NCI-H1436 treated with DMSO at 0.1 percent for 48 hours (cell line): ENCODE results near the gene SCAP.
A peak's percentile ranks its signal among the peaks of the same experiment; 100 is the strongest.
"Not testable (repeated sequence)": the region's sequence is repeated elsewhere in the genome, so short reads cannot be mapped to it uniquely, and the experiment has no call there.

Source experiments
- DNase-seq: peaks from one replicate; lab custom pipeline; 2025; lab: John Stamatoyannopoulos, UW

The SCAP gene

DNA sequence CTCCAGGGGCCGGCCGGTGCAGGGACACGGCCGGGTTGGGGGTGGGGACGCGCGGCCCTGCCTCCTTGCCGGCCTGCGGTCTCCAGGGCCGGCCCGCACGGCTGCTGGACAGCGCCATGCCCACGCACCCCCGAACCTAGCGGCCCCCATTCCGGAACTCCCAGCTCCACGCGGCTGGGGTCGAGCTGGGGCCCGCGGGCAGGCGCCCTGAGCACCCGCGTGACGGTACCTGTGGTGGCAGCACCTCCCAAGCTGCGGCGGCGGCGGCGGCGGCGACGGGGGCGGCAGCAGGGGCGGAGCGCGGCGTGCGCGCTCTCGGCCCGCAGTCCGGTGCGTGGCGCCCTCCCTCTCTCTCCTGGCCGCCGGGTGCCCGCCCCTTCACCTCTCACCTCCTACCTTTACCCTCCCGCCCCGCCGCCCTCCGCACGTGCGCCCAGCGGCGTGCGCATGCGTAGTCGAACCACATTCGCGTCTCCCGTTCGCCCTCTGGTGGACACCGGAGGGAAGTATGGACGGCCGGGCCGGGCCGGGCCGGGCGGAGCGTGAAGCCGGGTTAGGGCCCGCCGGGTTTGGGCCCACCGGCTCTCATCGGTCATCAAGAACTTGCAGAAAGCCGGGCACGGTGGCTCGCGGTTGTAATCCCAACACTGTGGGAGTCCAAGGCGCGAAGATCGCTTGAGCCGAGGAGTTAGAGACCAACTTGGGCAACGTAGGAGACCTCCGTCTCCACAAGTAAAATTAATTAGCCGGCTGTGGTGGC lies at the start of gene SCAP:
SCAP (minus strand) TSS at position 372 of the 760 bp plus-strand sequence. CDS start 32,948 bp downstream, outside the sequence.
- peak; percentile 4 for DNase-seq

DNA sequence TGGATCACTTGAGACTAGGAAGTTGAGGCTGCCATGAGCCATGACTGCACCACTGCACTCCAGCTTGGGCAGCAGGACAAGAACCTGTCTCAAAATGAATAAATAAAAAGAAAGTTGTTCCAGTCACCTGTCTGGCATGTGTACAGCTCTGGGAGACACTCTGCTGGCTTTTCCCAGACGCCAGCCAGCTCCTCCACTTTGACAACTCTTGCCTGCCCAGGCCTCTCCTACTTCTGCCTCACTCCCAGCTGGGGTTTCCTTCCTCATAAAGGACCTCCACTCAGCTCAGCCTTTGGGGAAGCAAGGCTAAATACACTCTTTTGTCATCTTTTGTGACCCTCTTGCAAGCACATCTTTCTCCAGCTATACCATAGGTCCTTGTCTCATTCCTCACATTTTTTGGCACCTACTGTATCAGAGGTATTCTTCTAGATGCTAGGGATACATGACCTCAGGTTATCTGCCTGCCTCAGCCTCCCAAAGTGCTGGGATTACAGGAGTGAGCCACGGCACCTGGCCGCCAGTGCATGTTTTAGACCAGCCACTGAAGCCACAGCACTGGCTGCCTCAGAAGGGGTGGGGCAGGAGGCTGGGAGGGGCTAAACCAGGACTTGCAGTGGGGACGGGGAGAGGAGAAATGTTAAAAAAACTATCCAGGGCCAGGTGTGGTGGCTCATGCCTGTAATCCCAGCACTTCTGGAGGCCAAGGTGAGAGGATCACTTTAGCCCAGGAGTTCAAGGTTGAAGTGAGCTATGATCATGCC lies 47.8 kb upstream of the SCAP start:
- no peak for DNase-seq

DNA sequence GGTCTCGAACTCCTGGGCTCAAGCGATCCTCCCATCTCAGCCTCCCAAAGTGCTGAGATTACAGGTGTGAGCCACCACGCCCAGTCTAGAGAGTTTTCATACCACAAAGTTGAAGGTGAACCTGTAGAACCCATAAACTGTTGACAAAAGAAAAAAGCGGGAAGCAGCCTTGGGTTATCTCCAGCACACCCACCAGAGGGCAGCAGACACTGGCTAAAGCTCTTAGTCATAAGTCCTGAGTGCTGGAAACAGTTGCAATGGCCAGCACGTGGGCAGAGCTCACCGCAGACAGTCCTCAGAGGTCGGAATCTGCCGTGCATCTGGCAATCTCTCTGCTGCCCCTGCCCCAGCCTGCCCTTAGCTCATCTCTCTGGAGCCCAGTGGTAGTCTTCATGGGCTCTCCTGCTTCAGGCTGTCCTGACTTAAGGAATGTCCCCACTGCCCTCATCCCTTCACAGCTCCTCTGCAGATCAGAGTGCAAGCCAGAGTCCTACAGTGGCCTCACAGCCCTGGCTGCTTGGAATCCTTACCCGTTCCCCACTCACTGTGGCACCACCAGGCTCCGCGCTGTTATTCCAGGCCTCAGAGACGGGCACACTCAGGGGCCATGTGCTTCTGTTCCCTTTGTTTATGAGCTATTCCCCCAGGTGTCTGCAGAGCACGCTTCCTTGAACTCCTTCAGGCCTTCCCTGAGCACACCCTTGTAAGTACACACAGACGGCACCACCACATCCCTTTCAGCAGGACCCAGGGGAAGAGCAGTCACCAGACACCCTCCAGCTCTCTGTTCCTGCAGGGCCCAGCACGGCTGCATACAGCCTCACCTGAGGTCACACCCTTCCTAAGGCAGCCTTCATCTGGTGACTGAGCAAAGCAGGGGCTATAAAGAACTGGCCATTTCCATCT lies 46.6 kb upstream of the SCAP start:
- DNase-seq: peak; percentile 64

DNA sequence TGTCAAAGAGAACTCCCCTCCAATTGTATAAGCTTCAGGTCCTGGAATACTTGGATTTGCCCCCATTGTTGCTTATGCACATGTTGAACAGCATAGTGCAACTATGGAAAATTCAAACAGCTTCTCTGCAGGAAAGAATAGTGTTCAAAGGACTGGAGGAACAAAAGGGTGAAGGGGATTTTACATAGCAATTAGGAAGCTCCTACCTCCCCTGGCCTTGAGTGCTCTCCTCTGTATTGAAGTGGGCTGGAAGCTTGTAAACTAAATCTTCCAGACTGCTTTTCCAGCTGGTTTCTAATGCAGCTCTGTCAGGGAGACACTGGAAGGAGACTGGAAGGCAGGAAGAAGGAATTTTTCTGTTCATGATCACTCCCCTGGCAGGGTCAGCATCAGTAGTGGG lies 45.0 kb upstream of the SCAP start:
- DNase-seq: no peak

DNA sequence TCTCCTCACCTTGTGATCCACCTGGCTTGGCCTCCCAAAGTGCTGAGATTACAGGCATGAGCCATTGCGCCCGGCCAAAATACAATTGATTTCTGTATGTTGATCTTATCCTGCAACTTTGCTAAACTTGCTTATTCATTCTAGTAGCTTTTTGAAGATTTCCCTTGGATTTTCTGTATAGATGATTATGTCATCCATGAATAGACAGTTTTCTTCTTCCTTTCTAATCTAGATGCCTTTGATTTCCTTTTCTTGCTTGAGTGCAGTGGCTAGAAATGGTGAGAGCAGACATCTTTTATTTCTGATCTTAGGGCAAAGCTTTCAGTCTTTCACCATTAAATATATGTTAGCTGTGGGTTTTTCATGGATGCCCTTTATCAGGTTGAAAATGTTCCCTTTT lies 42.2 kb upstream of the SCAP start:
- no peak for DNase-seq

DNA sequence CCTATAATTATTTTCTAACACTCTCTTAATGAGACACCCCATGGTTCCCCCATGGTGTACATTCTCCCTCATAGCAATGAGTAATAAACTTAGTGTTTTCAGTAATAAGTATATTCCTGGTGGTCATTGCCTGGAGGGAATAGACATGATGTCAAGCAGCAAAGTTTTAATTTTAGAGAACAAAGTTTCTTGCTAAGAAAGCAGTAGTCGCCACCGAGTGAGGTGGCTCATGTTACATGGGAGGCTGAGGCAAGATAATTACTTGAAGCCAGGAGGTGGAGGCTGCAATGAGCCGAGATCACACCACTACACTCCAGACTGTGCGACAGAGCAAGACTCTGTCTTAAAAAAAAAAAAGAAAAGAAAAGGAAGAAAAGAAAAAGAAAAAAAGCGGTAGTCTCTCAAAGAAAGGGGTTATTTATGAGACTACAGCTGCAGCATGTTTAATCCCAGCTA lies 40.2 kb upstream of the SCAP start:
- DNase-seq: no peak

DNA sequence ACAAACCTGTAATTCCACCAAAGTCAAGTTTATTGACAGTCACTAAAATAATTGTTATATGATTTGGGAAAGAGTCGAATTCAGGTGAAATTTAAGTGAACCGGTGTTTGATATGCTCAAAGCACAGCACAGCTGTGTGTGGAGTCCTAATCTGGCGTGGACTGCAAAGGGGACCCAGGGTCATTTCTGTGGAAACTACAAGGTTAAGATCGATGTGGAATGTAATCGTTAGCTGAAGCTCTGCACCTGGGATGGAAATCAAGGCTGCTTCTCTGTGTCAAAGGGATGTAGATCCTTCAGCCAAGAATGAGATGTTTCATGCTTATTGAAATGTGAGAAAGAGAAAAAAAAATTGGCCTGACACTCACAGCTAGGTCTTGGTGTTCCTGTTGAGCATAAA lies 39.4 kb upstream of the SCAP start:
- DNase-seq: no peak

DNA sequence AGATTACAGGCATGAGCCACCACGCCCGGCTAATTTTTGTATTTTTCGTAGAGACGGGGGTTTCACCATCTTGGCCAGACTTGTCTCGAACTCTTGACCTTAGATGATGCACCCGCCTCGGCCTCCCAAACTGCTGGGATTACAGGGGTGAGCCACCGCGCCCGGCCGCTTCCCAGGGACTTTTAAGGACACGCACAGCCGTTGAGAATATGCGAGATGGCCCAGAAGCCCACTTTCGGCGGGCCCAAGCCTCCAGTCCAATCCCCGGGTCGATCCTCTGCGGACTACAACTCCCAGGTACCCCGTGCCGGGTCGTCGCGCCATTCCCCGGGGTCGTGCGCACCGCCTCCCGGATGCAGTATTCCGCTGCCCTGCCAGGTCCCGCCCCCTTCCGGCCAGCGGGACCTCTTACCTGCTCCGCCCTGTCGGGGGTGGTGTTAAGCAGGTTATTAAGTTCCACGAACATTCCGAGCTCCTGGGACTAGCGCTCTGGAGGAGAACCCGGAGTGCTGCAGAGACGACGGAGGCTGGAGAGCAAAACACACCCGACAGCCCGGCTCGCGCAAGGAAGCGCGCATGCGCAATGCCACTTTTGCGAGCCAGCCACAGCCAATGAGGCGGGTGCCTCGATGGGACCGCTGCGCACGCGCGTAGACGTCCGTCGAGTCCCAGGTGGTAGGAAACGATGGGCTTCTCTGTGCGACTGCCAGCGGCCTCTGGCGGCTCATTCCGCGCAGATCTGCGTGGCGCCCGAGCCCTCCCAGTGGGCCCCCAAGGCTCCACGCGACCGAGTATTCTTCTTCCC lies 37.6 kb upstream of the SCAP start, which contains the start of gene ELP6:
ELP6 (minus strand) TSS at position 588 of the 805 bp plus-strand sequence; CDS start at position 466, 122 bp downstream.
- DNase-seq: peak; percentile 55

DNA sequence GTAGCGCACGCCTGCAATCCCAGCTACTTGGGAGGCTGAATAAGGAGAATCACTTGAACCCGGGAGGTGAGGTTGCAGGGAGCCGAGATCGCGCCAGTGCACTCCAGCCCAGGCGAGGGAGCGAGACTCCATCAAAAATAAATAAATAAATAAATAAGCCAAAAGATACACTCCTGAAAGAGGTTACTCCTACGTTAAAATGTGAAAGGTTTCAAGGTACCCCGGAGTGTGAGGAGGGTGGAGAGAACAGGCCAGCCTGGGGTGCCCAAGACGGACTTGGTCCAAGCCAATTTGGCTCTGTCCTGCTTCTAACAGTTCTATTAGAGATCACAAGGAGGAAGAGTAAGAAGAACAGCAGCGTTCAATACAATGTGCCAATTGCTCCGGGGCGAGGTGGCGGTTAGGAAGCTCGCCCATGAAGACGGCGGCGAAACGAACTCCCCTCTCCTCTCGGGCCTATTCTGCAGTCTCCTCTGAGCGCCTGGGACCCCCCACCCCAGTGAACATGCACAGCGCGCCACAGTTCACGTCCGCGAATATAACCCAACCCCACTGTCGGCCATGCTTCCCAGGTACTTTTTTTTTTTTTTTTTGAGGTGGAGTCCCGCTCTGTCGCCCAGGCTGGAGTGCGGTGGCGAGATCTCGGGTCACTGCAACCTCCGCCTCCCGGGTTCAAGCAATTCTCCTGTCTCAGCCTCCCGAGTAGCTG lies 36.8 kb upstream of the SCAP start:
- DNase-seq: no peak

DNA sequence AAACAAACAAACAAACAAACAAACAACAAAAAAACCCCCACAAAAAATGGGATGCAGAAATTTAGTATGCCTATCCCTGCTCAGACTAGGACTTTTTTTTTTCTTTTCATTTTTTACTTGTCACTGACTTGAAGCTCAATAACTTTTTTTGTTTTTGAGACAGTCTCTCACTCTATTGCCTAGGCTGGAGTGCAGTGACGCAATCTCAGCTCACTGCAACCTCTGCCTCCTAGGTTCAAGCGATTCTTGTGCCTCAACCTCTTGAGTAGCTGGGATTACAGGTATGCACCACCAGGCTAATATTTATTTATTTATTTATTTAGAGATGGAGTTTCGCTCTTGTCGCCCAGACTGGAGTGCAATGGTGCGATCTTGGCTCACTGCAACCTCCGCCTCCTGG lies 29.5 kb upstream of the SCAP start:
- DNase-seq: not testable (repeated sequence)

DNA sequence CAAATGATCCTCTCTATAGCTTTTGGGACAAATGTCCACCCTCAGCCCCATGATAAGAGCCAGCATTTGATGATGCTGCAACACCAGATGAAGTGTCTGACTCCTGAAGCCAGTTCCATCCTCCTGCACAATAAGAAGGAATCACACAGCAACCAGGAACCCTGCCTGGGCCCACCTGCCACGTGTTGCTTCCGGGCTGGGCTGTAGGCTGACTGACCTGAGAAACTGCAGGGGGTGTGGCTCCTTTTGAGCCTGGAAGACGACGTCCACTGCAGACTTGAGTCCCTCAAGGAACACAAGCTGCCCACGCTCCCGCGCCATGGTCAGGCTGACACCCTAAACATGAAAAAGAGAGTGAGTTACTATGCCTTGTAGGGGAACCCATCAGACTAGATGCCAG lies 28.4 kb upstream of the SCAP start:
- no peak for DNase-seq

DNA sequence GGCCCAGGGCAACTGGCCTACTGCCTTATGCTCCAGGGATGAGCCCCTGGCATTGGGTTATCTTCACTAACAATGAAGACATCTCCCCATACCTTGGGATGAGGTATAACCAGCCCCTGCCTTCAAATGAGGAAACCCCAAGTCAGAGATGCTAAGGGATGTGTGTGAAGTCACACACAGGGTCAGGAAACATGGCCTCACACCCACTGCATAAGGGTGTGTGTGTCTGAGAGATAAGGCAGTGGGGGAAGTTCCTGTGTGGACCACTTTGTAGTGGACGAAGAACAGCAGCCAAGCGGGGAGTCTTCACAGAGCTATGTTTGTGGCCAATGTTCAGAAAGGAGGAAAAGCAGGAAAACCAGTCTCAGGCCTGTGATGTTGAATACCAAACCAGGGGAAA lies 27.3 kb upstream of the SCAP start:
- no peak for DNase-seq

DNA sequence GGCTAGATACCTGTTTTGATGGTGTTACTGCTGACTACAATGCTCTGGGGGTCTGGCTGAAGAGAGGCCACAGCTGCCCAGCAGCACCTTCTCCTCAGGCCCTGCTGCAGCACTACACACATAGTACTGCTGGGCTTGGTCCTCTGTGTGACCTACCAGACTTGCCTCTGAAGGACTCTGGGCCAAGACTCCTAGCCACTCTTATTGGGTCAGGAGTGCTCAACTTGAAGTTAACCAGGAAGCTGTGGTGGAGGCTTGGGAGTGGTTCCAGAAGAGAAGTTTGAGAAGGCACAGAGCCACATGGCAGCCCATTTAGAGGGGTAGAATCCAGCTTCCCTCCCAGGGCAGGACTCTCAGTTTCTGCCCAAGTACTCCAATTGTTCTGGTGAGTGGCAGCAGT lies 21.2 kb upstream of the SCAP start:
- no peak for DNase-seq

DNA sequence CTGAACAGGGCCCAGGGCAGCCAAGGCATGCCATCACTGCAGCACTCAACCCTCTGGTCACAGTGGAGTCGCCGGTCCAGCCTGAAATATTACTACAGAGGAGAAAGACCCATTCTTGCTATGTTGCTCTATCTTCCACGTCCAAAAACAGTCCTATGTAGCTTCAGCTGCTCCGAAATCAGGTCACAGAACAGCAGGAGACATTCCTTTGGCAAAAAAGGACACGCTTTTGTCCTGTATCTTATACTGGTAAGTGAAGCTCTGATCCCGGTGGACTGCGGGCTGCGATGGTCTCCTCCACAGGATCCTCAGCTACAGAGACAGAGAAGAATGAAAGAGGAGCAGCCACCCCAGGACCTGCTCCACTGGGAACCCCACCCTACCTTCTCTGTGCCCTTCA lies 20.1 kb upstream of the SCAP start:
- no peak for DNase-seq

DNA sequence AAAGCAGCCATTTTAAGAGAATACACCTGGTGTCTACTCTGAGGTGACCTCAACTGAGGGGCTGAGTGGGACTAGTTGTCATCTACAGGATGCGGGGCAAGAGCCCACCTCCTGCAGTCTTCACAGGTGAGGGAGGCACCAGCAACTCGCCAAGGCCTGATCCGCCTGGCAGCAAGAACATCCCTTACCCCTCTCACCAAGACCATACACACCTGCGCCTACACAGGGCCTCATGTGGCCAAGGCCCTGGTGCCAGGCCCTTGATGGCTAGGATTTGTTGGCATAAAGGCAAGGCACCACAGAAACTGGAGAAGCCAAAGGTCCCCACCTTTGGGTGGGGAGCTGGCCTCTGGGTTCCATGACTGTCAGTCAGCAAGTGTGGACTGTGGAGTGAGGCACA lies 19.4 kb upstream of the SCAP start:
- DNase-seq: no peak

DNA sequence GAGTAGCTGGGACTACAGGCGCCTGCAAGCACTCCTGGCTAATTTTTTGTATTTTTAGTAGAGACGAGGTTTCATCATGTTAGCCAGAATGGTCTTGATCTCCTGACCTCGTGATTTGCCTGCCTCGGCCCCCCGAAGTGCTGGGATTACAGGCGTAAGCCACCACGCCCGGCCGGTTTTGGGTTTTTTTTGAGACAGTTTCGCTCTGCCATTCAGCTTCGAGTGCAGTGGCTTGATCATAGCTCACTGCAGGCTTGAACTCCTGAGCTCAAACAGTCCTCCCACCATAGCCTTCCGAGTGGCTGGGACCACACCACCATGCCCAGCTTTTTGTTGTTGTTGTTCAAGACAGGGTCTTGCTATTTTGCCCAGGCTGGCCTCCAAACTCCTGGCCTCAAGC lies 16.0 kb upstream of the SCAP start:
- DNase-seq: no peak

DNA sequence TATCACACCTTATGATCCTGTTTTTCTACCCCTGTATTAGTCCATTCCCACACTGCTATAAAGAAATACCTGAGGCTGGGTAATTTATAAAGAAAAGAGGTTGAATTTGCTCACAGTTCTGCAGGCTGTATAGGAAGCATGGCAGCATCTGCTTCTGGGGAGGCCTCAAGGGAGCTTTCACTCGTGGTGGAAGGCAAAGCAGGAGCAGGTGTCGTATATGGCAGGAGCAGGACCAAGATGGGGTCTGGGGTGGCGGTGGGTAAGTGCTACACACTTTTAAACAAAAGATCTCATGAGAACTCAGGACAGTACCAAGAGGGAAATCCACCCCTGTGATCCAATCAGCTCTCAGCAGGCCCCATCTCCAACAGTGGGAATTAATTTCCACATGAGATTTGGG lies 15.4 kb upstream of the SCAP start:
- DNase-seq: no peak

DNA sequence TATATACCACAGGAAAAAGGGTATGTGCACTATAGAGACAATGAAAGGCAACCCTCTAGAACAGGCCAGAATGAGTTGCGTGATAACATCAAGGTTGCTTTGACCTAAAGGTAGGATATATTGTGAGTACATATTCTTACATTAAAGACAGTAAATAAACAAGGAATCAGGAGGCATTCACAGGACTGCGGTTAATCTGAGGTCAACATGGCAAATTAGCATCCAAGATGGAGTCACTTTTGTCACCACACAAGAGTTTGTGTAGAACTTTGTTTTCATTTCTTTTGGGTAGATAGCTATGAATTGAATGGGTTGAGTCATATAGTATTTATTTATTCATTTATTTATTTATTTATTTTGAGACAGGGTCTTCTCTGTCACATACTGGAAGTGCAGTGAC lies 11.5 kb upstream of the SCAP start:
- no peak for DNase-seq

DNA sequence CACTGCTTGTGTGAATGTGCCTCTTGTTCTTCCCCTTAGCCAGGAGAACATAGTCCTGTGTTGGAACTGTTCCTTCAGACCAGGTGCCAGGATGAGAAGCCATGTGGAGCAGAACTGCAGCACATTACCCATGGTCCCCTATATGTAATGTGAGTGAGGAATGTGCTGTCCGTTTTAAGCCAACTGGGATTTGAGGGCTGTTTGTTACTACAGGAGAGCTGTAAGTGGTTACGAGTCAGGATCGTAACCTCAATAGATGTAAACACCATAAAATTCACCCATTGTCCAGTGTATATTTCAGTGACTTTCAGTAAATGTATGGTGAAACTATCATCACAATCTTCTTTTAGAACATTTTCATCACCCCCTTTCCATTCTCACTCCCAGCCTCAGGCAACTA lies 10.1 kb upstream of the SCAP start:
- no peak for DNase-seq

DNA sequence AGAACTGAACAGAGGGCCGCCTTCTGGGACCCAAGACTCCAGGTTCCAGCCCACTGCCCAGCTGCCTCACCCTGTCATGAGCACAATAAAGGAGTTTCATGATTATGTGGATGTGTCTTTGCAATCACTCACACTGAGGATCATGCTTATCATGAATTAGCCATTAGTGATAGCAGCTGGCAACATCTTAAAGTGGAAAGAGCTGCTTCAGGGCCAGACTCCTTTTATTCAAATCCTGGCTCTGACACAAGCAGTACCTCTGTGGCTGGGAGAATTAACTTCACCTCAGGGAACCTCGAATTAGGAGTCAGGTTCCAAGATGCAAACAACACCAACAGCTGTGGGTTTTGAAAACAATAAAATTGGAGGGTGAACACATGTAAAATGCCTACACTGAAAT lies 6.6 kb upstream of the SCAP start:
- DNase-seq: no peak

DNA sequence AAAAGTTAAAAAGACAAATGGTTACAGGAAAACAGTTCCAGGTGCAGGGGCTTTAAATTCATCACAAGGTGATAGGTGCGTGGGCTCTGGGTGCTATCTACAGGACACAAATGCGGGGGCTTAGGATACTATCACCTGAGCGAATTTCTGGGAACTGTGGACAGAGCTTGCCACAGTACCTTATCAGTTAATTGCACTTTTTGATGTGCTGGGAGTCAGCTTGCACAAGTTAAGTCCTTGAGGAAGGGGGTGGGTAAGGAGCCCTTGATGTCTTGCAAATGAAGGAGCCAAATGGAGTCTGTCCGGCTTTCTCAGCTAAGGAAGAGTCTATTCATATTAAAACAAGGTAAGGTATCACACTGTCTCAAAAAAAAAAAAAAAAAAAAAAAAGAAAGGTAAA lies 6.0 kb upstream of the SCAP start:
- not testable (repeated sequence) for DNase-seq
